SK-N-SH (cell line): ENCODE measurements around the gene CAPG.

Source experiments
- CTCF ChIP-seq: fragments of 200-600 bp; sonication (generic); IDR thresholded peaks from 2 replicates; pipeline ENCODE4 v1.6.1; 2017; ENCODE audit warnings: antibody characterized with exemption, mild to moderate bottlenecking, moderate library complexity
- ELF1 ChIP-seq: IDR thresholded peaks from 2 replicates; pipeline ENCODE4 v1.4.0; 2012
- EZH2phosphoT487 ChIP-seq: fragments of 200-600 bp; sonication (generic); IDR thresholded peaks from 2 replicates; pipeline ENCODE4 v1.6.1; 2017; ENCODE audit warnings: low read depth, mixed run types, mild to moderate bottlenecking, antibody characterized with exemption, moderate library complexity, borderline replicate concordance
- NFIC ChIP-seq: IDR thresholded peaks from 2 replicates; pipeline ENCODE4 v1.4.0; 2012; ENCODE audit warnings: borderline replicate concordance
- POLR2AphosphoS5 ChIP-seq: IDR thresholded peaks from 2 replicates; pipeline ENCODE4 v1.6.1; 2012; ENCODE audit warnings: low read depth, low read length
- SIN3A ChIP-seq: IDR thresholded peaks from 2 replicates; pipeline ENCODE4 v1.6.1; 2012; ENCODE audit warnings: low read depth, mild to moderate bottlenecking, low read length, moderate library complexity, borderline replicate concordance
- TEAD4 ChIP-seq: IDR thresholded peaks from 2 replicates; pipeline ENCODE4 v1.4.0; 2012; ENCODE audit warnings: mild to moderate bottlenecking, borderline replicate concordance; ENCODE audit not compliant: insufficient read depth
- USF1 ChIP-seq: IDR thresholded peaks from 2 replicates; pipeline ENCODE4 v1.4.0; 2012; ENCODE audit warnings: low read depth, borderline replicate concordance
- TF ChIP-seq, protein P1 (sequence below): IDR thresholded peaks from 2 replicates; pipeline ENCODE4 v1.4.0; 2012; ENCODE audit warnings: low read depth

DNA sequence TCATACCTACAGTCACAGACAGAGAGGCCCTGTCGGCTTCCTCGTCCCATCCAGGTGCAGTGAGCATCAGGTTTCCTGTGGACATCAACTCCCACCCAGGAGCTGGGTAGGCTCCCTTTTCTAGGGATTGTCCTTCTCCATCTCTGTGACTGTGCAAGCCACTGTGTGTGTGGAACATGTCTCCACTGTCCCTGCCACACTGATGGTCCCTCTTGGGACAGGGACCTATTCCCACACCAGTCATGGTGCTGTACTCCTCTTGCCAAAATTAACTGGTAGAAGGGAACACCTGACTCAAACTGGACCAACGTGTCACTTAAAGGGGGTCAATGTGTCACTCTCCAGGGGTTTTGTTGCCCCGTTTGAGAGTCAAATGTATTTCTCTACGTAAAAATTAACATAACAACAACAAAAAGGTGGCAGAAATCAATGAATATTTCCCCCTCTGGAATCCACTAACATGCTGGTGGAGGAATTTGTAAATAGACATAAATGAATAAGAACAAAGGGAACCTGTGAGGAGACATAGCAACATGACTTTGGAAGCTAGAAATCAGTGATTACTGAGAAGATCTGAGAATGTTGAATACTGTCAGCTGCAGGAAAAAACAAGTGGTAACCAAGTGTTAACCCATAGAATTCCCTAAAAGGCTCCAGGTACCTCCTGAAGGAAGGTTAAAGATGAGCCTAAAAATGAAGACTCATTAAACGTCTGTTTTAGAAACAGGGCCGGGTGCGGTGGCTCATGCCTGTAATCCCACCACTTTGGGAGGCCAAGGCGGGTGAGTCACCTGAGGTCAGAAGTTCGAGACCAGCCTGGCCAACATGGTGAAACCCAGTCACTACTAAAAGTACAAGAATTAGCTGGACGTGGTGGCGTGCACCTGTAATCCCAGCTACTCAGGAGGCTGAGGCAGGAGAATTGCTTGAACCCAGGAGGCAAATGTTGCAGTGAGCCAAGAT, 48.7 kb upstream of the CAPG start:
- TF ChIP-seq CTCF (no peak), ELF1 (no peak), SIN3A (no peak), USF1 (no peak), EZH2phosphoT487 (no peak), POLR2AphosphoS5 (no peak), NFIC (no peak), TEAD4 (no peak)
- TF ChIP-seq, protein P1, sequence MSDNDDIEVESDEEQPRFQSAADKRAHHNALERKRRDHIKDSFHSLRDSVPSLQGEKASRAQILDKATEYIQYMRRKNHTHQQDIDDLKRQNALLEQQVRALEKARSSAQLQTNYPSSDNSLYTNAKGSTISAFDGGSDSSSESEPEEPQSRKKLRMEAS, result no peak
